HG03354 (cell line): Measurements from ENCODE around the gene TMEM205.
"Not testable (repeated sequence)": the region's sequence is repeated elsewhere in the genome, so short reads cannot be mapped to it uniquely, and the experiment has no call there.

ENCODE experiments used
- ATAC-seq: cut with Tn5 transposase; IDR thresholded peaks from one replicate; pipeline ENCODE4 v1.9.1; 2021; ENCODE audit warnings: mild to moderate bottlenecking; ENCODE audit not compliant: unreplicated experiment, poor library complexity, severe bottlenecking

The TMEM205 gene

DNA sequence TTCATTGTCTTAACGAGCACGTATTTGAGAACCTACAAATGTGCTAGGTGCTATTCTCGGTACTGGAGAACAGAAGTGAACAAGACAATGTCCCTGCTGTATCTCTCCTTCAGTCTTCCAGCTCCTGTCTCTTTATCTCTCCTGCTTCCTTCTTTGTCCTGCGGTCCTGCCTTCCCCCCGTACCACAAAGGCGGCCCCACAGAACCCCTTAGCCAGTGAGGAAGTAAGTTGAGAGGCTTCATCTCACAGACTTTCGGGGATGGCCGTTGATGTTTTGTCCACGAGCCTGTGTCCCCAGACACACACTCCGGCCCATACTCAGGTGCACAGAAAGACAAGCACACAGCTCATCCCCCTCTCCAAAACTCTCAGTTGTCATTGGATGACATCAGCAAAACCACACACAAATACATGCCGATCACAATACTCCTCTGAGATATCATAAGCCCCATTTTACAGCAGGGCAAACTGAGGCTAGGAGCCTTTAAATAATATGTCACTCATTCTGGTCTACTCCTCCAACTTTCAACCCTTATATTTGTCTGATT is 27.9 kb upstream of the TMEM205 start:
- no peak for ATAC-seq

DNA sequence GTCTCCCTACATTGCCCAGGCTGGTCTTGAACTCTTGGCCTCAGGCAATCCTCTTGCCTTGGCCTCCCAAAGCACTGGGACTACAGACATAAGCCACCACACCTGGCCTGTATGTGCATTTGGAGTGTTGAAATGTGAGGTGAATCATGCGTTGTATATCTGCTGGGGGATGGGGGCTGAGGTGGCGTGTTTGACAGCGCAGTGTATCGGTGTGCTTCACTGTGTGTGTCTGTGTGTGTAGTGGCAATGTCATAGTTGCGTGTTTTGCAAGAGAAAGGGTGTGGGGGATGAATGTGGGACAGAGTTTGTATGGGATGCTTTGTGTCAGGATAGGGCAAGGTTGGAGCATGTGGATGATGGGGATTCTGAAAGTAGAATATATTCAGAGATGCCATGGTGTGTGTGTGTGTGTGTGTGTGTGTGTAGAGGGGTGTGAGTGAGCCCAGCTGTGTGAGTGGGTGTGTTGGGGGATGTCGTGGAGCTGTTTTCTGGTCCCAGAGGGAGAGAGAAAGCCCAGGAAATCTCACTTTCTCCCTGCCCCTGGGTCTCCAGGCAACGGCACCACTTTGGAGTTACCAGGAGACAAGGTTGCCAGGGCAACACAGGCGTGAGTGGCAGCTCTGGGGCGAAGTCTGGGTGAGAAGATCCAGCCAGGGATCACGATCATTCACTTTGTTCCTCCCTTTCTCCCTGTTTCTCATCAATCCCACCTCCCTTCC is 27.3 kb upstream of the TMEM205 start:
- ATAC-seq: no peak

DNA sequence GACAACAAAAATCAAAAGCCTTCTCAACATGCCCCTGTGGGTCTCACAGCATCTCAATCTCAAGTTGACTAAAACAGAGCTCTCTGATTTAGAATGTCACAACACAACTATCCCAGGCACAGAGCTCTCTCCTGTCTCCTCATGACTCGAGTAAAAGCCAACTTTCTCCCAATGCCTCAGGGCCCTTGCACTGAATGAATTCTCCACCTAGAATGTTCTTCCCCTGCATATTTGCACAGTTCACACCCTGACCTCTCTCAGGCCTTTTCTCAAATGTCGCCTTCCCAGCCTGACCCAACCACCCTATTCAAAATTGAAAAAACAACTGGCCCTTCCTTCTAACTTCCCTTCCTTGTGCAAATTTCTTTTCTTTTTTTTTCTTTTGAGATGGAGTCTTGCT is 24.7 kb upstream of the TMEM205 start:
- no peak for ATAC-seq

DNA sequence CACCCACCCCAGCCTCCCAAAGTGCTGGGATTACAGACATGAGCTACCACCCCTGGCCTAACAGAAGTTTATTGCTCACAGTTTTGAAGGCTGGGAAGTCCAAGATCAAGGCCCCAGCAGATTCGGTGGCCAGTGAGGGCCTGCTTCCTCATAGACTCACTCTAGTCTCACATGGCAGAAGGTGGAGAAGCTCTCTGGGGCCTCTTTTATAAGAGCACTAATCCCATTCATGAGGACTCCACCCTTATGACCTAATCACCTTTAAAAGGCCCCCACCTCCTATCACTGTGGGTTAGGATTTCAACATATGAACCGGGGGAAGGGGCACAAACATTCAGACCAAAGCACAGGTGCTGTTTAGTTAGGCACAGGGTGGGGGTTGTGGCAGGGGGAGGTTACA is 21.5 kb upstream of the TMEM205 start:
- ATAC-seq: no peak

DNA sequence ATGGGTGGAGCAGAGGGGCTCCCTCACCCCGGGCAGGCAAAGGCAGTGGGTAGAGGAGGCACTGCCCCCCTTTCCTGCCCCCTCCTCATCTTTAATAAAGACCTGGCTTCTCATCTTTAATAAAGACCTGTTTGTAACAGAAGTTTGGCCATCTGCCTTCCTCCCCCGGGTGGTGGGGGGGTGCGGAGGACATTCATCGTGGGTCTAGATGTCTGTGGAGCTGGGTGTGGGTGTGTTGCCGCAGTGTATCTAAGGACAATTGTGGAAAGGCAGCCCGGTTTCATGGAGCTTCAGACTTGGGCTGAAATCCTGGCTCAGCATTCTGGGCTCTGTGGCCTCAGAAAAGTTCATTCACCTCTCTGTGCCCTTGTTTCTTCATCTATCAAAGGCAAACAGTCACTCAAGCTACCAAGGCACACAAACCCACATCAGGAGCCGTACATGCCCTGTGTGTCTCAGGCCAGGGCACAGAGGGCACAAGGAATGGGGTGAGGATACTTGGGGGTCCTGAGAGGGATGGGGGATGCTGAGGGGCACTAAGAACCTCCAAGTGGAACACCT is 19.6 kb upstream of the TMEM205 start:
- ATAC-seq: no peak

DNA sequence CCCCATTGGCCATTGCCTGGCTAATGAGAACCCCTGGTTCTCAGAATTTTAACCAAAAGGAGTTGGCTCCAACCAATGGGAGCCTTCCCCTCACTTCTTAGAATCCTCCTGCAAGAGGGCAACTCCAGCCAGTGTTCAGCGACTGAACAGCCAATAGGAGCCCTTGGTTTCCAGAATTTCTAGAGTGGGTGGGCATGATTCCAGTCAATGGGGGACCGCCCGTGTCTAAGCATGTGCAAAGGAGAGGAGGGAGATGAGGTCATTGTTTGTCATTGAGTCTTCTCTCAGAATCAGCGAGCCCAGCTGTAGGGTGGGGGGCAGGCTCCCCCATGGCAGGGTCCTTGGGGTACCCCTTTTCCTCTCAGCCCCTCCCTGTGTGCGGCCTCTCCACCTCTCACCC is 18.9 kb upstream of the TMEM205 start:
- no peak for ATAC-seq

DNA sequence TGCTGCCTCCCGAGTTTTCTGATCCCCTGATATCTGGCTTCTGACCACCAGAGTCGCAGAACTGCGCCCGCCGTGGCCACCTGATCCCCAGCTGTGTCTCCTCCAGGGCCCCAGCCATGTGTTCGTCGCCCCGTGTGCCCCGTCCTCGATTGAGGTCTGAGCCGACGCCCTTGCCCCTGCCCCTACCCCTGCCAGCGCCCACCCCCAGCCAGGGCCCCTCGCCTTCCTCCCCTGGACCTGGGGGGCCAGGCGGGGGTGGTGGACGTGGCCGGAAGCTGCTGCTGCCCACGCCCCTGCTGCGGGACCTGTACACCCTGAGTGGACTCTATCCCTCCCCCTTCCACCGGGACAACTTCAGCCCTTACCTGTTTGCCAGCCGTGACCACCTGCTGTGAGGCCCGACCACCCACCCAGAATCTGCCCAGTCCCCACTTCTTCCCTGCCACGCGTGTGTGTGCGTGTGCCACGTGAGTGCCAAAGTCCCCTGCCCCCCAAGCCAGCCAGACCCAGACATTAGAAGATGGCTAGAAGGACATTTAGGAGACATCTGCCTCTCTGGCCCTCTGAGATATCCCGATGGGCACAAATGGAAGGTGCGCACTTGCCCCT is 18.3 kb upstream of the TMEM205 start:
- ATAC-seq: no peak

DNA sequence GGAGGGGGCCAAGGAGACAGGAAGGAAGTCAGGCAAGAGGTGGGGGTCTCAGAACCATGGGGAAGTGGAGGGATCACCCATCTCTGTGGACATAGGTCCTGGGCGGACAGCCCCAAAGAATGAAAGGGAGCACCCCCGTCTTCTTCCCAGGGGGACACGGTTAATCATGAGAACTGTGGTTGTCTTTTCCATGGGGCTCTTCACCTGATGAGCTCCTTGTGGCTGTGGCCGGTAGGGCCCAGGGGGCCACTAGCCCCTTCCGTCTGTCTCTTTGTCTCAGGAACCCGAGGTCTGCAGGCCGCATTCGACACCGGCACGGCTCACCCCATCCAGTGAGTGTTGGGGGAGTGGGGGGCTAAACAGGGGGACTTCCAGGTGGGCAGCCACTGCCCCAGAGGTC is 17.8 kb upstream of the TMEM205 start:
- no peak for ATAC-seq

DNA sequence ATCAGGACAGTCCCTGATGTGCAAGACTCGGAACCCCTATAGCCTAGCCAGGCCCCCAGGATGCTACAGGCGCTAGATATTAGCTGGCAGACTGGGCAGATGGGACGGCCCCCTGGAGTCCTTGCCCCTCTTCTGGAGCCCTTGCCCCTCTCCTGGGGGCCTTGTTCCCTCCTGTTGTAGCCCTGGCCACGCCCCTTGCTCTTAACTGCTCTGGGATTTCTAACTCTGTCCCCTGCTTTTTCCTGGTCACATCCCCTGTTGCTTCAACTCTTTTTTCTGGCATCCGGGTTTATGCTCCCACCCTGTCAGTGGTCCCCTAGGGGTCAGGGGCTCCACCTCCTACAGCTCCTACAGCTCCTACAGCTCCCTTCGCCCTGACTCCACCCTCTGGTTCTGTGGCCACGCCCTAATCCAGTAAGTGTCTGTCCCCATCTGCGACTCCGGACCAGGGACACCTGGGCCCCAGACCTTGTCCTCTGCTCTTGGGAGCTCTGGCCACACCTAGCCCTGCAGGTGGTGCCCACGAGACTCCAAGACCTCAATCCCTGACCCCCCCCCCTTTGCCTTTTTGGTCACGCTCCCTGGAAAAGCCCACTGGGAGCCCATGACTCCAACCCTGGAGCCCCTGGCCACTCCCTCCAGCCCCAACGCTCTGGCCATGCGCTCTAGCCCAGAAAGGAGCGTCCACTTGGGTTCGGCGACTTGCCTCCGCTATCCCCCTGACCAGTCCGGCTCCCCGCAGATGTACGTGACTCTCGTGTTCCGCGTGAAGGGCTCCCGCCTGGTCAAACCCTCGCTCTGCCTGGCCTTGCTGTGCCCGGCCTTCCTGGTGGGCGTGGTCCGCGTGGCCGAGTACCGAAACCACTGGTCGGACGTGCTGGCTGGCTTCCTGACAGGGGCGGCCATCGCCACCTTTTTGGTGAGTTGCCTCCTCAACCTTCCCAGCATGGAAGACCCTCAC is 16.0 kb upstream of the TMEM205 start:
- no peak for ATAC-seq

DNA sequence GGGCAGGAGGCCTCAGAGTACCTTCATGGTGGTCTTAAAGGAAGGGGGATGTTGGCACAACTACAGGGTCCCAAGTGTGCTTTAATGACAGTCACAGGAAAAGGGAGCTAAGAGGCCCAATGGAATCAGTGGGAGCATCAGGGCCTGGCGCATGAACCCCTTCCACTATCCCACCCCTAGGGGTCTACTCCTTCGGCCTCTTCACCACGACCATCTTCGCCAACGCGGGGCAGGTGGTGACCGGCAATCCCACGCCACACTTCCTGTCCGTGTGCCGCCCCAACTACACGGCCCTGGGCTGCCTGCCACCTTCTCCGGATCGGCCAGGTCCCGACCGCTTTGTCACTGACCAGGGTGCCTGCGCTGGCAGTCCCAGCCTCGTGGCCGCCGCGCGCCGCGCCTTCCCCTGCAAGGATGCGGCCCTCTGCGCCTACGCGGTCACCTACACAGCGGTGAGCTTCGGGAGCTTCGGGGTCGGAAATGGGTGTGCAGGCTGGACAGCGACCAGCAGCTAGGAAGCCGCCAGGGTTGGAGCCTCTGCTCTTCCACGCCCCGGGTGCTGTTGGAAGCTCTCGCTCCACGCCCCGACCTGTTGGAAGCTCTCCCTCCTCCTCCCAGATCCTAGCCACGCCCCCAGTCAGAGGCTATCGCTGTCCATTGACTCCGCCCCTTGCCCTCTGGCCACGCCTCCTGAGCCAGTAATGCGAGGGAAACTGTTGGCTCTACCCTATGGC is 15.1 kb upstream of the TMEM205 start:
- no peak for ATAC-seq

DNA sequence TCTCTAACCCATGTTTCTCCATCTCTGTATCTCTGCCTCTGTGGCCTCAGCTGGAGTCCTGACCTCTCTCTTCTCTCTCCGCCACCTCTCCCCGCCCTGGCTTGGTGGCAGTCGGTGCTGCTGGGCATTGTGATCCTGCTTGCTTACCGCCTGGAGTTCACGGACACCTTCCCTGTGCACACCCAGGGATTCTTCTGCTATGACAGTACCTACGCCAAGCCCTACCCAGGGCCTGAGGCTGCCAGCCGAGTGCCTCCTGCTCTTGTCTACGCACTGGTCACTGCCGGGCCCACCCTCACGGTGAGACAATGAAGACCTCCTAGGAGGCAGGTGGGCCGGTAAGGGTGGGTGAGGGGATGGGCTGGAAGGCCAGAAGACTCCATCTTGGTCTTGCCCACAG is 13.4 kb upstream of the TMEM205 start:
- no peak for ATAC-seq

DNA sequence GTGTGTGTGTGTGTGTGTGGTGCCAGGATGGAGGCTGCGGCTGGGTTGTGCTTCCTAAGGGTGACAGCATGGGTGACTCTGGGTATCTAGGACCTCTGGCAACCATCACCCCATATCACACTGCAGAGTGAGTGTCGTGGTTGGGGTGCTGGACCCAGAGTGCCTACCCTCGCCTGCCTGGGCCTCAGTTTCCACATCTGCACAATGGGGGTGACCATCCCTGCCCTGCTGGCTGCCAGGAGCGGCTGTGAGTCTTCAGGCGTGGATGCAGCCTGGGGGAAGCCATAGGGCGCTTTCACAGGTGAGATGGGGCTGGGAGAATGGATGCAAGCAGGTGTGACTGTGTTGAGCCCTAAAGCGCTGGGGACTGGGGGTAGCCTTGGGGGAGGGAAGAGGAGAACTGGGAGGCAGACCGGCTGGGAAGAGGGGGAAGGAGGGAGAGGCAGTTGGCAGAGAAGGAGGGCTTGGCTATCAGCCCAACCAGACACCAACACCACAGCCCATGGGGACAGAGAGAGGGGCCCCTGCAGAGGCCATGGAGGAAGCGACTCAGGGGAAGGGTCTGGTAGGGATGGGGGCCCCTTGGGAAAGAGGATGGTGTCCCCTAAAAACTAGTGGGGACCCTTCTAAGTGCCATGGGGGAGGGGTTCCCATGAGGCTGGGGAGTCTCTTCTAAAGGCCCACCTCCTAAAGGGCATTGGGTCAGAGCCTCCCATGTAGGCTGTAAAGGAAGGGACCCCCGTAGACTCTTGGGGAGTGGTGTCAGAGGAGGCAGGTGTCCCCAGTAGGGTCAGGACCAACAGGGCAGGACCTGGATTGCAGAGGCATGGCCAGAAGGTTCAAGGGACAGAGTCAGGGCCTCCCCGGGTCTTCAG is 10.8 kb upstream of the TMEM205 start:
- ATAC-seq: no peak

DNA sequence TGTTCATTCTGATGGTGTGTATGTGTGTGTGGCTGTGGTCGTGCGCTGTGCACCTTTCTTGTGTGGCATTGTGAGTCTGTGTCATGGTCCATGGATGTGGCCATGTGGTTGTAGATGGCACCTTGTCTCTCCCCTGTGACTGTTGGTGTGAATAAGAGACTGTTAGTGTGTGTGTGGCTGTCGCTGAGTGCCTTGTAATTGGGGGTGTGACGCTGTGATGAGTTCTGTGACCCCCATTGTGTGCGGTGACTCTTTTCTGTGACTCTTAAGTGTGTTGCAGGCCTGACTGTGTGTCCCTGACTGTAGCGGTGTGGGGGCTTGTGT is 10.0 kb upstream of the TMEM205 start:
- ATAC-seq: no peak

DNA sequence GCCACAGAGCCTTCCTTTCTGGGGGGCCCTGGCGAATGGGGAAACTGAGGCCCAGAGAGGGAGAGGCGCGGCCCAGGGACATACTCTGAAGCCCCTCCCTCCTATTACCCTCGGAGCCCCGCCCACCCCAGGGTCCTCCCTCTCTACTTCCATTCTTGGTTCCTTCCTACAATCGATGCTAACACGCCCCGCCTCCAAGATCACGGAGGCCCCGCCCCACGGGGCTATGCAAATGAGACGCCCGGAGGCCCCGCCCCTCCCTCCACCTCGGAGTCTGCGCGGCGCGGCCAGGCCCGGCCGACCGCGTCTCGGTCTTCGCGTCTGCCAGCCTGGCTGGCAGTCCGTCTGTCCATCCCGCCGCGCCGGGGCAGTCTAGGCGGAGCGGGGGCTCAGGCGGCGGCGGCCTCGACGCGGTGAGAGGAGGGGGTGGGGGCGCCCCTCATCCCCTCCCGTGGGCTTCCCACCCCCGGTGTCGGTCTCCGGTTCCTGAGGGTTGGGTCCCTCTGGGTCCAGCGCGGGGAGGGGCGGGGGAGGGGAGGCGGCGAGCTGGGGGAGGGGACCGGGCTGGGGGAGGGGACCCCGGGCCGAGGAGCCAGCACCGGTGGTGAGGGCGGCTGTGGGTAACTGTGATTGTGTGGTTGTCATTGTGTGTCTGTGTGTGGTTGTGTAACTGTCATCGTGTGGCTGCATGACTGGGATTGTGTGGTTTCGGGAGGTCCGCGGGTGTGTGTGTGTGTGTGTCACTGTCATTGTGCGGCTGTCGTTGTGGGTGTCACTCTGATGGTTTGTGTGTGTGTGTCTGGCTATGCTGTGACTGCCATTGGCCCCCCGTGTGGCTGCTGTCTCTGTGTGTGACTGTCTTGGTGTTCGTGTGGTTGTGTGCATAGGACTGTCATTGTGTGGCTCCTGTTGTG is 9.3 kb upstream of the TMEM205 start, which contains the start of gene PLPPR2:
Gene PLPPR2 (plus strand): TSS at position 273 of the 914 bp plus-strand sequence. CDS start 2,242 bp downstream, outside the sequence.
- peak; percentile 55 for ATAC-seq

DNA sequence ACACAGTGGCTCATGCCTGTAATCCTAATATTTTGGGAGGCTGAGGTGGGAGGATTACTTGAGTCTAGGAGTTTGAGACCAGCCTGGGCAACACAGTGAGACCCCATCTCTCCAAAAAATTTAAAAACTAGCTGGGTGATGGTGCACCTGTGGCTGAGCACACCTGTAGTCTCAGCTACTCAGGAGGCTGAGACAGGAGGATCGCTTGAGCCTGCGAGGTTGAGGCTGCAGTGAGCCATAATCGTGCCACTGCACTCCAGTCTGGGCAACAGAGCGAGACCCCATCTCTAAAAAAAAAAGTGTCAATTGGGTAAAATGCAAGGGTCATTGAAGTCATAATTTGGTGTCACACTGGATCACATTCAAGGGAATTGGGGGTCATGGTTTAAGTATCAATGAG is 8.0 kb upstream of the TMEM205 start:
- not testable (repeated sequence) for ATAC-seq

DNA sequence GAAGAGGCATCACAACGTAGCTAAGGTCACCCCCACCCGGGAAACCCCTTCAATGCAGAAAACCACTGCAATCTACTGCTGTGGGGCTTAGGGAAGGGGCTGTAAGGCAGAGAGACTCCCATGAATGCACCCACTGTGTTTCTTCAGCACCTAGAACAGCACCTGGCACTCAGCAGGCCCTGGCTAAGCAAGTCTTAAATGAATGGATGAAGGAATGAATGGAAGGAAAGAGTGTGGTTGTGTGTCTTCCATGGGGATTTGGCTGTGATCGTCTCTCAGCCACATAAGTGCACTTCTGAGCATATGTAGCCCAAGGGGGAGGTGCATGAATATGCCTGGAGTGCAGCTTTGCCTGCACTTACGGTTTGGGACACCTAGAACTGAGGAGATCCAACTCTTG is 3.1 kb upstream of the TMEM205 start:
- ATAC-seq: no peak

DNA sequence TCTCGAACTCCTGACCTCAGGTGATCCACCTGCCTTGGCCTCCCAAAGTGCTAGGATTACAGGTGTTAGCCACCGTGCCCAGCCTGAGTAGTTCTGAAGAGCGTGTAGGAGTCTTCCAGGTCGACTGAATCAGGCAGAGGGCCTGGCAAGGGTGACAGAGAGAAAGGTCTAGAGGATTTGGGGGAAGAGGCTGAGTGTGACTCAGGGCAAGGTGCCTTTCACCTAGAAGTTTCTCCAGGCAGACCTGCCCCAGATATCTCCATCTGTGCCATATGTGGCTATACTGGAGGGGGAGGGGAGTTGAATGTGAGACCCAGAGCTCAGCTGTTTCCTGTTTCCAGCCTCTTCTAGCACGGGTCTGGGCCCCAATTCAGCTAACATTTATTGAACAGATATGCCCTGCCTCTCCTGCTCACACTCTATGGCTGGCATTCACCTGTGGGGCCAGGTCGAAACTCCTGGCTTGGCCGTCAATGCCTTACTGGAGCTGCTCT is 1.5 kb upstream of the TMEM205 start:
- no peak for ATAC-seq
